ENCODE data around the gene RABGGTB. TPM values are rescaled to one million over a fixed set of nuclear protein-coding genes. Genes with fewer than 3 reads are reported as not detected.

RABGGTB gene
- total RNA-seq (2021) (102 to 139 TPM (median 112 TPM) in 3 replicates), Bru-seq, nascent RNA (percentile 100 among the genes with signal in this experiment)
- long read RNA-seq, experiment 1, transcript RABGGTB-203 (2 exons, 1,177 nt), result minor isoform, 5 of 220 reads
- long read RNA-seq, experiment 1, transcript RABGGTB-208 (10 exons, 2,137 nt), result minor isoform, 13 of 220 reads
- long read RNA-seq, experiment 1, transcript RABGGTB-201 (9 exons, 1,496 nt), result major isoform, 35 of 220 reads
- long read RNA-seq, experiment 1, partial matches to known transcripts, result 65 of 220 reads
- long read RNA-seq, experiment 1, other reads (novel, unspliced or antisense), result 100 of 220 reads
- long read RNA-seq, experiment 2, partial matches to known transcripts, result 72 of 102 reads
- long read RNA-seq, experiment 2, other reads (novel, unspliced or antisense), result 30 of 102 reads
- long read RNA-seq, experiment 3, transcript RABGGTB-201 (9 exons, 1,496 nt), result major isoform, 308 of 501 reads
- long read RNA-seq, experiment 3, partial matches to known transcripts, result 59 of 501 reads
- long read RNA-seq, experiment 3, other reads (novel, unspliced or antisense), result 131 of 501 reads

GRCh38 chr1:75785983-75786853 lies at the start of gene RABGGTB:
RABGGTB (plus strand) TSS chr1:75786256; CDS start chr1:75786272, 16 bp downstream.
- Mint-ChIP-seq H3K27me3 (ENCODE audit: low read depth) (peaks cover 5% of the 10 kb centered on the region), H3K9me3 (no peaks in the 10 kb centered on the region), H3K4me1 (peaks cover 35% of the 10 kb centered on the region), H3K27ac (peak within 1 kb of the TSS; percentile 99), H3K36me3 (peaks cover 52% of the 10 kb centered on the region), H3K4me3 (peak within 1 kb of the TSS; percentile 99)
- ChIA-PET CTCF (interaction anchor here (0.7 to 1.5 kb wide), 2 partner anchors 172 kb away, joined by 3 to 6 read pairs; no protein-coding TSS in a partner anchor), POLR2A (interaction anchor here (0.5 to 1.6 kb wide), 5 partner anchors 9 to 63 kb away, joined by 3 to 12 read pairs (median 5); partner anchors contain the start of gene MSH4)
- peak; percentile 93 for DNase-seq (ENCODE audit: low spot score)
- ATAC-seq, result peak; percentile 95
- TF ChIP-seq CTCF (IDR thresholded peaks at IDR 0.05), result no peak
- no peak for TF ChIP-seq ZNF512 (CRISPR knock-in tag; IDR thresholded peaks at IDR 0.05; ENCODE audit: borderline replicate concordance)
- no peak for TF ChIP-seq ELF4 (CRISPR knock-in tag; IDR thresholded peaks at IDR 0.05; ENCODE audit: low read depth)
- TF ChIP-seq ATF1 (CRISPR knock-in tag; IDR thresholded peaks at IDR 0.05), result no peak
- TF ChIP-seq, protein P1, sequence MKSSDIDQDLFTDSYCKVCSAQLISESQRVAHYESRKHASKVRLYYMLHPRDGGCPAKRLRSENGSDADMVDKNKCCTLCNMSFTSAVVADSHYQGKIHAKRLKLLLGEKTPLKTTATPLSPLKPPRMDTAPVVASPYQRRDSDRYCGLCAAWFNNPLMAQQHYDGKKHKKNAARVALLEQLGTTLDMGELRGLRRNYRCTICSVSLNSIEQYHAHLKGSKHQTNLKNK (CRISPR knock-in tag; IDR thresholded peaks at IDR 0.05), result no peak
- TF ChIP-seq ZNF219 (CRISPR knock-in tag; IDR thresholded peaks at IDR 0.05; ENCODE audit: borderline replicate concordance), result no peak
- TF ChIP-seq CBFB (CRISPR knock-in tag; IDR thresholded peaks at IDR 0.05; ENCODE audit: low read depth), result no peak
- TF ChIP-seq EMX1 (CRISPR knock-in tag; IDR thresholded peaks at IDR 0.05), result no peak; the same call in 1 of the 2 replicates
- TF ChIP-seq SP1 (CRISPR knock-in tag; conservative IDR thresholded peaks at IDR 0.05), result no peak
- TF ChIP-seq PRDM15 (CRISPR knock-in tag; IDR thresholded peaks at IDR 0.05), result no peak
- TF ChIP-seq, protein P2, sequence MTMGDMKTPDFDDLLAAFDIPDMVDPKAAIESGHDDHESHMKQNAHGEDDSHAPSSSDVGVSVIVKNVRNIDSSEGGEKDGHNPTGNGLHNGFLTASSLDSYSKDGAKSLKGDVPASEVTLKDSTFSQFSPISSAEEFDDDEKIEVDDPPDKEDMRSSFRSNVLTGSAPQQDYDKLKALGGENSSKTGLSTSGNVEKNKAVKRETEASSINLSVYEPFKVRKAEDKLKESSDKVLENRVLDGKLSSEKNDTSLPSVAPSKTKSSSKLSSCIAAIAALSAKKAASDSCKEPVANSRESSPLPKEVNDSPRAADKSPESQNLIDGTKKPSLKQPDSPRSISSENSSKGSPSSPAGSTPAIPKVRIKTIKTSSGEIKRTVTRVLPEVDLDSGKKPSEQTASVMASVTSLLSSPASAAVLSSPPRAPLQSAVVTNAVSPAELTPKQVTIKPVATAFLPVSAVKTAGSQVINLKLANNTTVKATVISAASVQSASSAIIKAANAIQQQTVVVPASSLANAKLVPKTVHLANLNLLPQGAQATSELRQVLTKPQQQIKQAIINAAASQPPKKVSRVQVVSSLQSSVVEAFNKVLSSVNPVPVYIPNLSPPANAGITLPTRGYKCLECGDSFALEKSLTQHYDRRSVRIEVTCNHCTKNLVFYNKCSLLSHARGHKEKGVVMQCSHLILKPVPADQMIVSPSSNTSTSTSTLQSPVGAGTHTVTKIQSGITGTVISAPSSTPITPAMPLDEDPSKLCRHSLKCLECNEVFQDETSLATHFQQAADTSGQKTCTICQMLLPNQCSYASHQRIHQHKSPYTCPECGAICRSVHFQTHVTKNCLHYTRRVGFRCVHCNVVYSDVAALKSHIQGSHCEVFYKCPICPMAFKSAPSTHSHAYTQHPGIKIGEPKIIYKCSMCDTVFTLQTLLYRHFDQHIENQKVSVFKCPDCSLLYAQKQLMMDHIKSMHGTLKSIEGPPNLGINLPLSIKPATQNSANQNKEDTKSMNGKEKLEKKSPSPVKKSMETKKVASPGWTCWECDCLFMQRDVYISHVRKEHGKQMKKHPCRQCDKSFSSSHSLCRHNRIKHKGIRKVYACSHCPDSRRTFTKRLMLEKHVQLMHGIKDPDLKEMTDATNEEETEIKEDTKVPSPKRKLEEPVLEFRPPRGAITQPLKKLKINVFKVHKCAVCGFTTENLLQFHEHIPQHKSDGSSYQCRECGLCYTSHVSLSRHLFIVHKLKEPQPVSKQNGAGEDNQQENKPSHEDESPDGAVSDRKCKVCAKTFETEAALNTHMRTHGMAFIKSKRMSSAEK (CRISPR knock-in tag; IDR thresholded peaks at IDR 0.05; ENCODE audit: borderline replicate concordance), result 0 out of 2 replicates have a peak, but pooled peaks have one; percentile 7
- TF ChIP-seq SMAD3 (CRISPR knock-in tag; IDR thresholded peaks at IDR 0.05; ENCODE audit: borderline replicate concordance), result peak; percentile 51; the same call in 1 of the 2 replicates
- peak; percentile 23; the same call in 1 of the 2 replicates for TF ChIP-seq CREM (CRISPR knock-in tag; IDR thresholded peaks at IDR 0.05)
- TF ChIP-seq ZSCAN18 (CRISPR knock-in tag; IDR thresholded peaks at IDR 0.05), result no peak
- no peak for TF ChIP-seq FOXK1 (CRISPR knock-in tag; IDR thresholded peaks at IDR 0.05)
- TF ChIP-seq NFE2L1 (CRISPR knock-in tag; IDR thresholded peaks at IDR 0.05), result no peak
- TF ChIP-seq, protein P3, sequence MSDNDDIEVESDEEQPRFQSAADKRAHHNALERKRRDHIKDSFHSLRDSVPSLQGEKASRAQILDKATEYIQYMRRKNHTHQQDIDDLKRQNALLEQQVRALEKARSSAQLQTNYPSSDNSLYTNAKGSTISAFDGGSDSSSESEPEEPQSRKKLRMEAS (CRISPR knock-in tag; IDR thresholded peaks at IDR 0.05), result peak; percentile 75
- no peak for TF ChIP-seq TP53 (CRISPR knock-in tag; IDR thresholded peaks at IDR 0.05)
- TF ChIP-seq, protein P4, sequence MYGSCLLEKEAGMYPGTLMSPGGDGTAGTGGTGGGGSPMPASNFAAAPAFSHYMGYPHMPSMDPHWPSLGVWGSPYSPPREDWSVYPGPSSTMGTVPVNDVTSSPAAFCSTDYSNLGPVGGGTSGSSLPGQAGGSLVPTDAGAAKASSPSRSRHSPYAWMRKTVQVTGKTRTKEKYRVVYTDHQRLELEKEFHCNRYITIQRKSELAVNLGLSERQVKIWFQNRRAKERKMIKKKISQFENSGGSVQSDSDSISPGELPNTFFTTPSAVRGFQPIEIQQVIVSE (CRISPR knock-in tag; IDR thresholded peaks at IDR 0.05; ENCODE audit: borderline replicate concordance), result no peak

Data from WTC11 (cell line).